Stimulated activated memory B cell treated with anti-CD40 and anti-IgM and Interleukin-4, amounts not matched to agents 10 μg/mL and 1 μg/mL and 100 μg/mL, for 72 hours (primary cell): ENCODE measurements around the gene GPT2.

ENCODE experiments used
- ATAC-seq: fragments of 150-1000 bp; cut with Tn5 transposase; 2 replicates; pipeline ENCODE4 v1.10.0; 2021
- H3K27ac Mint-ChIP-seq: one replicate; pipeline ENCODE4 v1.8.0; 2022; ENCODE audit warnings: mild to moderate bottlenecking, mixed read lengths
- H3K27me3 Mint-ChIP-seq: one replicate; pipeline ENCODE4 v1.8.0; 2022; ENCODE audit warnings: mixed read lengths
- H3K36me3 Mint-ChIP-seq: one replicate; pipeline ENCODE4 v1.8.0; 2022; ENCODE audit warnings: mixed read lengths
- H3K4me1 Mint-ChIP-seq: one replicate; pipeline ENCODE4 v1.8.0; 2022; ENCODE audit warnings: mixed read lengths
- H3K4me3 Mint-ChIP-seq: one replicate; pipeline ENCODE4 v1.8.0; 2022; ENCODE audit warnings: mild to moderate bottlenecking, moderate library complexity, mixed read lengths
- H3K9me3 Mint-ChIP-seq: one replicate; pipeline ENCODE4 v1.8.0; 2022; ENCODE audit warnings: mixed read lengths

GPT2 gene

GRCh38 chr16:46885960-46886763 is 2.0 kb downstream of the GPT2 start:
- Mint-ChIP-seq H3K27me3 (no peaks in the 10 kb centered on the region), H3K4me1 (peaks cover 27% of the 10 kb centered on the region), H3K9me3 (no peaks in the 10 kb centered on the region), H3K4me3 (no peak overlapping the region), H3K36me3 (no peaks in the 10 kb centered on the region), H3K27ac (no peak overlapping the region)
- ATAC-seq = no peak

GRCh38 chr16:46886764-46887523 is 2.8 kb downstream of the GPT2 start:
- H3K36me3 Mint-ChIP-seq = no peaks in the 10 kb centered on the region
- no peak overlapping the region for H3K27ac Mint-ChIP-seq
- H3K27me3 Mint-ChIP-seq = no peaks in the 10 kb centered on the region

GRCh38 chr16:46887524-46887854 is 3.3 kb downstream of the GPT2 start:
- peaks cover 27% of the 10 kb centered on the region for H3K4me1 Mint-ChIP-seq
- no peaks in the 10 kb centered on the region for H3K27me3 Mint-ChIP-seq
- no peaks in the 10 kb centered on the region for H3K36me3 Mint-ChIP-seq
- no peaks in the 10 kb centered on the region for H3K9me3 Mint-ChIP-seq
- no peak for ATAC-seq
- H3K27ac Mint-ChIP-seq = no peak overlapping the region
- no peak overlapping the region for H3K4me3 Mint-ChIP-seq

More at GRCh38 chr16:46886764-46887523, 2.8 kb downstream of the GPT2 start:
- Mint-ChIP-seq H3K4me1 (peaks cover 27% of the 10 kb centered on the region), H3K4me3 (no peak overlapping the region), H3K9me3 (no peaks in the 10 kb centered on the region)
- no peak for ATAC-seq

- no peaks in the 10 kb centered on the region for H3K27me3 Mint-ChIP-seq
- no peaks in the 10 kb centered on the region for H3K9me3 Mint-ChIP-seq
- ATAC-seq = no peak
- no peak overlapping the region for H3K4me3 Mint-ChIP-seq
- H3K4me1 Mint-ChIP-seq = peaks cover 19% of the 10 kb centered on the region
- H3K27ac Mint-ChIP-seq = peak overlapping the region; percentile 52
- H3K36me3 Mint-ChIP-seq = no peaks in the 10 kb centered on the region
Observed at GRCh38 chr16:46889245-46889941, 5.2 kb downstream of the GPT2 start.

- H3K4me1 Mint-ChIP-seq = peaks cover 17% of the 10 kb centered on the region
- no peaks in the 10 kb centered on the region for H3K36me3 Mint-ChIP-seq
- H3K27ac Mint-ChIP-seq = peak overlapping the region; percentile 52
- no peaks in the 10 kb centered on the region for H3K27me3 Mint-ChIP-seq
- H3K4me3 Mint-ChIP-seq = no peak overlapping the region
- H3K9me3 Mint-ChIP-seq = no peaks in the 10 kb centered on the region
- peak; percentile 55 for ATAC-seq
Observed at GRCh38 chr16:46889942-46890300, 5.8 kb downstream of the GPT2 start.

GRCh38 chr16:46891910-46892309 is 7.7 kb downstream of the GPT2 start:
- Mint-ChIP-seq H3K4me3 (no peak overlapping the region), H3K9me3 (no peaks in the 10 kb centered on the region), H3K27ac (no peak overlapping the region), H3K27me3 (no peaks in the 10 kb centered on the region), H3K36me3 (no peaks in the 10 kb centered on the region), H3K4me1 (peaks cover 9% of the 10 kb centered on the region)
- no peak for ATAC-seq

- H3K9me3 Mint-ChIP-seq = no peaks in the 10 kb centered on the region
- ATAC-seq = no peak
Observed at GRCh38 chr16:46894036-46894672, 10.0 kb downstream of the GPT2 start.

GRCh38 chr16:46895399-46896313 is 11.5 kb downstream of the GPT2 start:
- H3K27me3 Mint-ChIP-seq = no peaks in the 10 kb centered on the region
- no peak overlapping the region for H3K4me3 Mint-ChIP-seq
- H3K9me3 Mint-ChIP-seq = no peaks in the 10 kb centered on the region
- no peaks in the 10 kb centered on the region for H3K4me1 Mint-ChIP-seq
- ATAC-seq = no peak
- H3K36me3 Mint-ChIP-seq = no peaks in the 10 kb centered on the region
- no peak overlapping the region for H3K27ac Mint-ChIP-seq

More at GRCh38 chr16:46894036-46894672, 10.0 kb downstream of the GPT2 start:
- Mint-ChIP-seq H3K36me3 (no peaks in the 10 kb centered on the region), H3K4me1 (peaks cover 9% of the 10 kb centered on the region), H3K27ac (no peak overlapping the region), H3K4me3 (no peak overlapping the region), H3K27me3 (no peaks in the 10 kb centered on the region)

- no peaks in the 10 kb centered on the region for H3K4me1 Mint-ChIP-seq
- H3K27ac Mint-ChIP-seq = no peak overlapping the region
- H3K27me3 Mint-ChIP-seq = no peaks in the 10 kb centered on the region
- ATAC-seq = no peak
- no peaks in the 10 kb centered on the region for H3K9me3 Mint-ChIP-seq
- no peak overlapping the region for H3K4me3 Mint-ChIP-seq
- no peaks in the 10 kb centered on the region for H3K36me3 Mint-ChIP-seq
Observed at GRCh38 chr16:46896314-46896968, 12.3 kb downstream of the GPT2 start.

GRCh38 chr16:46897471-46897870 is 13.3 kb downstream of the GPT2 start:
- H3K9me3 Mint-ChIP-seq = no peaks in the 10 kb centered on the region
- H3K27me3 Mint-ChIP-seq = no peaks in the 10 kb centered on the region
- H3K4me1 Mint-ChIP-seq = no peaks in the 10 kb centered on the region
- no peak overlapping the region for H3K4me3 Mint-ChIP-seq
- H3K27ac Mint-ChIP-seq = no peak overlapping the region
- H3K36me3 Mint-ChIP-seq = no peaks in the 10 kb centered on the region
- no peak for ATAC-seq

- ATAC-seq = no peak
- H3K27ac Mint-ChIP-seq = no peak overlapping the region
- H3K4me3 Mint-ChIP-seq = no peak overlapping the region
- no peaks in the 10 kb centered on the region for H3K27me3 Mint-ChIP-seq
- H3K4me1 Mint-ChIP-seq = no peaks in the 10 kb centered on the region
- no peaks in the 10 kb centered on the region for H3K9me3 Mint-ChIP-seq
- H3K36me3 Mint-ChIP-seq = no peaks in the 10 kb centered on the region
Observed at GRCh38 chr16:46898006-46898405, 13.8 kb downstream of the GPT2 start.

- H3K27me3 Mint-ChIP-seq = no peaks in the 10 kb centered on the region
- H3K9me3 Mint-ChIP-seq = no peaks in the 10 kb centered on the region
- no peak for ATAC-seq
- H3K27ac Mint-ChIP-seq = no peak overlapping the region
- peaks cover 6% of the 10 kb centered on the region for H3K36me3 Mint-ChIP-seq
- no peak overlapping the region for H3K4me3 Mint-ChIP-seq
- H3K4me1 Mint-ChIP-seq = no peaks in the 10 kb centered on the region
Observed at GRCh38 chr16:46899443-46900143, 15.4 kb downstream of the GPT2 start.

GRCh38 chr16:46900455-46901235 is 16.5 kb downstream of the GPT2 start:
- Mint-ChIP-seq H3K9me3 (no peaks in the 10 kb centered on the region), H3K36me3 (peaks cover 10% of the 10 kb centered on the region), H3K27me3 (no peaks in the 10 kb centered on the region), H3K27ac (no peak overlapping the region), H3K4me3 (no peak overlapping the region), H3K4me1 (no peaks in the 10 kb centered on the region)
- no peak for ATAC-seq
